Motor neuron (in vitro differentiated cells): ENCODE measurements around the gene JCHAIN. TPM values are rescaled to one million over a fixed set of nuclear protein-coding genes. Genes with fewer than 3 reads are reported as not detected.
A peak's percentile ranks its signal among the peaks of the same experiment; 100 is the strongest.
"Not testable (repeated sequence)": the region's sequence is repeated elsewhere in the genome, so short reads cannot be mapped to it uniquely, and the experiment has no call there.

ENCODE experiments used
- ATAC-seq, 8 experiments: fragments of 200-7000 bp; cut with Tn5 transposase; replicated peaks in 6 of 8; 2 replicates each; pipeline ENCODE4 v1.8.0; 2021; ENCODE audit warnings: mild to moderate bottlenecking in 8 of 8, moderate library complexity in 8 of 8
- H3K27ac ChIP-seq, 2 donors: fragments of 250-450 bp; sonication (Bioruptor Pico); 2 replicates each; pipeline ENCODE4 v1.9.0; 2021; ENCODE audit warnings: antibody characterized with exemption in 2 of 2, mild to moderate bottlenecking in 2 of 2, moderate library complexity in 1 of 2
- H3K4me1 ChIP-seq, 2 donors: fragments of 250-450 bp; sonication (Bioruptor Pico); replicated peaks in 1 of 2; 2 replicates each; pipeline ENCODE4 v1.6.1; 2021; ENCODE audit warnings: antibody characterized with exemption in 2 of 2, mild to moderate bottlenecking in 2 of 2, moderate library complexity in 1 of 2
- H3K4me3 ChIP-seq, 5 donors: fragments of 250-450 bp; sonication (Bioruptor Pico); 2 replicates each; pipeline ENCODE4 v1.9.0; 2021; ENCODE audit warnings: antibody characterized with exemption in 5 of 5, mild to moderate bottlenecking in 5 of 5, moderate library complexity in 4 of 5
- WGBS, 10 experiments: fragments of 450-650 bp; shearing (Covaris generic); methylation state at CpG; one replicate each; pipeline ENCODE4 v1.0.0; 2022; 5-methylcytosine and 5-hydroxymethylcytosine counted together
- in situ Hi-C, 9 experiments: fragments of 400-800 bp; cut with MboI; loops; one replicate each; pipeline ENCODE4 v1.15.0; 2021; ENCODE audit warnings: low sequenced_read_pairs in 9 of 9, low pct_unique_long_range_greater_than_20kb in 2 of 9; ENCODE audit not compliant: unreplicated experiment in 9 of 9
- total RNA-seq, 8 experiments: library from RNA; unstranded; fragments of 300-600 nt; gene quantifications; 2 replicates each; pipeline versions ENCODE4 v1.2.3 to v1.2.4, GENCODE V29; 2022

JCHAIN gene
- total RNA-seq, 8 experiments from 2014 or later = not detected

DNA sequence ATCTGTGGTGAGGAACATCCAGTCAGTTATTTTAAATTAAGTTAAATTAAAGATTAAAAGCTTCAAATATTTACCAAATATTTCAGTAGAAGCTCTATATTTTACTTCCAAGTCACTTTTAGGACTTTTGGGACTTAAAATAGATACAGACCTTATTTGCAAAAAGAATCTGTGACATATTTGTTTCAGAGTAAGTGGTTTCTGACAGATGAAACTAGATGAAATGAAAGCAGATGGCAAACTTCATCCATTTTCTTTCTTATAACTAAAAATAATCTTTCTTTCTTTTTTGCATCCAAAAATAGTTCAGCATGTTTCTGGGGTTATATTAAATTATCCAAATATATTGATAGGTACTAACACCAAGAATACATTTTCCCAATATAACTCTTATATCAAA is 15.4 kb upstream of the JCHAIN start:
- ATAC-seq = no peak
- H3K4me1 ChIP-seq = no peaks in the 10 kb centered on the region
- H3K27ac ChIP-seq = no peak overlapping the region
- H3K4me3 ChIP-seq = no peak overlapping the region
- in situ Hi-C loops = no loop called here

DNA sequence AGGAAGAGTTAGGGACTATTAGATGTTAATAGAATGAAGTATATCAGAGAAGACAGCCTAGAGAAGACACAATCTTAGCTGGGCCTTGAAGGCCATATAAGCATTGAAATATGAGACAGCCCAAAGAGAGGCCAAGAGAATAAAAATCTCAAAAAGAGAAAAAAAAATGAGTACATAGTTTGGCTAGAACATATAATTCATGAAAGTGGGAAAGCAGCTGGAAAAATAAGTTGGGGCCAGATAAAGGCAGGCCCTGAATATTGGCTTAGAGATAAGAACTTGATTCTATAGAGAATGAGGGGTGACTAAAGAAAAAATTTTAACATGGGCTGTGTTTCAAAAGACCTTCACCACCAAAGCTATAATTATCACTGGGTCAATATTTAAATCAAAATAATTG is 14.6 kb upstream of the JCHAIN start:
- ATAC-seq = no peak
- in situ Hi-C loops = no loop called here
- Histone ChIP-seq H3K4me1 (no peaks in the 10 kb centered on the region), H3K27ac (no peak overlapping the region), H3K4me3 (no peak overlapping the region)

DNA sequence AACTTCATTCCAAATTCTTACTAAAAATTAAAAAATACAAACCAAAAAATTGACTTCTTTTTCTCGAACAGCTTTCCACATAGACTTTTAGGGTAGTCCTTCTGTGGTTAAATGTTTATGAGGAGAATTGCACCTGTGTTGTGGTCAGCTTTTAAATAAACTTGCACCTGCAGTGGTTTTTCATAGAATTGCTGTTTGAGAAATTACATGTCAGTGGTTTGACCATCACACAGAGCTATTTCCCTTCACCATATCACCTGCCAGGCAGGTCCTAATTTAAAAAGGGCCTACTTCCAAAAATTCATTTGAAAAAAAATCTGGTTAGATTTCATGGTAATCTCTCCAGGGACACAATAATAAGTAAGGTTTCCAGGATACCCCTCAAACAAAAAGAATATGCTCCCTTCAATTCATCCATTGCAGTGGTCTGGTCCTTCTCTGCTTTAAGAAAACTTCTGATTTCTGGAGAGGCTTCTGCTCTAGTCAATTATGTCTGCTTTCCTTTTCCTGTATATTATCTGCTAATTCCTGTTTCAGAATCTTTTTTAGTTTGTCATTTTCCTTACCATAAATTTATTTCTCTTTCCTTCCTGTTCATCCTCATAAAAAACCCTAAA is 12.2 kb upstream of the JCHAIN start:
- WGBS, 10 experiments = 67 to 100% (median 100%) methylated on average over 1 of the region's 1 CpG; no CpG with 5 or more reads in 5 of the 10 experiments
- Histone ChIP-seq H3K27ac (no peak overlapping the region), H3K4me3 (no peak overlapping the region), H3K4me1 (no peaks in the 10 kb centered on the region)
- in situ Hi-C loops = no loop called here
- no peak for ATAC-seq

GRCh38 chr4:70676554-70677090 is 10.3 kb upstream of the JCHAIN start:
- in situ Hi-C loops = no loop called here

DNA sequence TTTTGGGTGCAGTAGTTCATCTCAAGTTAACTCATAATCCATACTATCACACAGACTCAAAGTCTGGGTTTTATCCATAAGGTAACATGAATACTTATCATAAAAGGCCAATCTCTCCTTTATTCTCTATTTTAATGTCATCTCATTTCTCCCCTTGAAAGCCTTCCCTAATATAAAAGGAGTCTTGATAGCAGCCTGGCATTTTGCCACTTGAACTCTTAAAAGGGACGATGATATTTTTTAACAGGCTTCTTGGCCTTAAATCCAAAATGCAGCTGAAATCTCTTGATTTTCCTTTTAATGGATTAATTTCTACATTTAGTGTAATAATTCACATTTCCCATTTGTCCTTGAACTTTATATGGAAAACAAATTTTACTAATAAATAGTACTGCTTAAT is 8.4 kb upstream of the JCHAIN start:
- Histone ChIP-seq H3K4me3 (no peak overlapping the region), H3K27ac (no peak overlapping the region), H3K4me1 (no peaks in the 10 kb centered on the region)
- in situ Hi-C loops = loop anchor here in 1 of 9 experiments (25.0 kb wide), 1 partner anchor 1038 kb away; no protein-coding TSS in a partner anchor
- WGBS, 10 experiments = 30 to 100% (median 89%) methylated on average over 1 of the region's 1 CpG; no CpG with 5 or more reads in 3 of the 10 experiments
- ATAC-seq = no peak

More at GRCh38 chr4:70676554-70677090, 10.3 kb upstream of the JCHAIN start:
- no peak for ATAC-seq
- WGBS, 10 experiments = 83 to 91% (median 86%) methylated on average over 3 to 5 of the region's 6 CpGs; no CpG with 5 or more reads in 4 of the 10 experiments
- Histone ChIP-seq H3K4me1 (no peaks in the 10 kb centered on the region), H3K4me3 (no peak overlapping the region), H3K27ac (no peak overlapping the region)

DNA sequence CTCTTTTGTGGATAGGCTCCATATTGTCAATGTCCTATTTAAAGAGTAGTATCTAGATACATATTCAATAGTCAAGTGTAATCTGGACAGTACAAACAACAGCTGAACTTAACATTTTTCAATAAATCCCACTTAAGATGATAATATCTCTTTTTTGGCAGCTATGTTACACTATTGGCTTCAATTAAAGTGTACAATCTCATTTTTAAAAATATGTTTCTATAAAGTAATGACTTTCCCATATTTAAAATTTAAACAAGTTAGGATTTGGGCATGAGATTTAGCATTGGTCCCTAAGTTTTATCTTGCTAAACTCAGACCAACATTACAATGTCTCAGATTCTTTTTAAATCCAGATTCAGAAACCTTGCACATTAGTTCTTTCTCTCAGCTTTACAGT is 7.9 kb upstream of the JCHAIN start:
- ATAC-seq = no peak
- Histone ChIP-seq H3K27ac (no peak overlapping the region), H3K4me3 (no peak overlapping the region), H3K4me1 (no peaks in the 10 kb centered on the region)
- in situ Hi-C loops = loop anchor here in 1 of 9 experiments (25.0 kb wide), 1 partner anchor 1038 kb away; no protein-coding TSS in a partner anchor

- in situ Hi-C loops = loop anchor here in 1 of 9 experiments (25.0 kb wide), 1 partner anchor 1041 kb away; no protein-coding TSS in a partner anchor
- no peak for ATAC-seq
- Histone ChIP-seq H3K4me3 (no peak overlapping the region), H3K4me1 (no peaks in the 10 kb centered on the region), H3K27ac (no peak overlapping the region)
- 29 to 100% (median 66%) methylated on average over 2 of the region's 2 CpGs; no CpG with 5 or more reads in 4 of the 10 experiments for WGBS, 10 experiments
Observed at GRCh38 chr4:70671091-70671490, 4.8 kb upstream of the JCHAIN start.

DNA sequence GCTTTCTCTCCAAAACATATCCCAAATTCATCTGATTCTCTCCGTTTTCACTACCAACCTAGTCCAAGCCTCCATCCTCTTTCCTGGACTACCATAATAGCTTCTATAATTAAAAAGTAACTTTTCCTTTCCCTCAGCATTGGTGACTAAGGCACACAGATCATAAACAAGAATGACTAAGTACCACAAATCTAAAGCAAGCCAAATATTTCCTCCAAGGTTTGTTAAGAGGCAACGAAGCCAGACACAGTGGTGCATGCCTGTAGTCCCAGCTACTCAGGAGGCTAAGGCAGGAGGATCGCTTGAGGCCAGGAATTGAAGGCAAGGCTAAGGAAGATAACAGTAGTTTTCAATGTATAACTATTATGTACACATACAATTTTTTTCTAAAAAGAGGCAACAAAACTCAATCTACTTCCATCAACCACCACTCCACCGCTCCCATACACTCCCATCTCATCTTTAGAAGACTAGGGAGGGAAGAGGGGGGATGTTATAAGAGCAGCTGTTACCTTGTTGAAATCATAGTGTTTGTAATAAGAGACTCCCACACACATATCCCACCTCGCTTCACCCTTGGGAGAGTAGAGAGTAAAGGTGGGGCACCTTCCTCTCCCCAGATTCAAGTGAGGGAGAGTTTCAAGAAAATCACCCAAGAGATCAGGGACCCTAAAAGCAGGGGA is 4.2 kb upstream of the JCHAIN start:
- ATAC-seq = no peak
- in situ Hi-C loops = loop anchor here in 1 of 9 experiments (25.0 kb wide), 1 partner anchor 1042 kb away; no protein-coding TSS in a partner anchor
- Histone ChIP-seq H3K4me3 (no peak overlapping the region), H3K4me1 (no peaks in the 10 kb centered on the region), H3K27ac (no peak overlapping the region)
- 15 to 100% (median 73%) methylated on average over 1 to 5 of the region's 5 CpGs for WGBS, 10 experiments

GRCh38 chr4:70667740-70668535 is 1.6 kb upstream of the JCHAIN start:
- Histone ChIP-seq H3K4me1 (no peaks in the 10 kb centered on the region), H3K4me3 (no peak overlapping the region), H3K27ac (no peak overlapping the region)
- no peak for ATAC-seq
- WGBS, 10 experiments = 10 to 100% (median 74%) methylated on average over 1 to 3 of the region's 3 CpGs; no CpG with 5 or more reads in 1 of the 10 experiments
- in situ Hi-C loops = loop anchor here in 1 of 9 experiments (25.0 kb wide), 1 partner anchor 1044 kb away; no protein-coding TSS in a partner anchor

GRCh38 chr4:70661309-70661922 is 4.9 kb downstream of the JCHAIN start:
- not testable (repeated sequence) for H3K4me1 ChIP-seq, H3K4me3 ChIP-seq, H3K27ac ChIP-seq, ATAC-seq
- in situ Hi-C loops = loop anchor here in 1 of 9 experiments (25.0 kb wide), 1 partner anchor 1051 kb away; no protein-coding TSS in a partner anchor
- 27 to 100% (median 88%) methylated on average over 2 to 5 of the region's 5 CpGs; no CpG with 5 or more reads in 2 of the 10 experiments for WGBS, 10 experiments

- Histone ChIP-seq H3K4me3 (no peak overlapping the region), H3K4me1 (no peaks in the 10 kb centered on the region), H3K27ac (no peak overlapping the region)
- ATAC-seq = no peak
- in situ Hi-C loops = loop anchor here in 1 of 9 experiments (25.0 kb wide), 1 partner anchor 1052 kb away; no protein-coding TSS in a partner anchor
- 0 to 100% (median 83%) methylated on average over 1 to 4 of the region's 4 CpGs; no CpG with 5 or more reads in 1 of the 10 experiments for WGBS, 10 experiments
Observed at GRCh38 chr4:70660106-70660505, 6.2 kb downstream of the JCHAIN start.

DNA sequence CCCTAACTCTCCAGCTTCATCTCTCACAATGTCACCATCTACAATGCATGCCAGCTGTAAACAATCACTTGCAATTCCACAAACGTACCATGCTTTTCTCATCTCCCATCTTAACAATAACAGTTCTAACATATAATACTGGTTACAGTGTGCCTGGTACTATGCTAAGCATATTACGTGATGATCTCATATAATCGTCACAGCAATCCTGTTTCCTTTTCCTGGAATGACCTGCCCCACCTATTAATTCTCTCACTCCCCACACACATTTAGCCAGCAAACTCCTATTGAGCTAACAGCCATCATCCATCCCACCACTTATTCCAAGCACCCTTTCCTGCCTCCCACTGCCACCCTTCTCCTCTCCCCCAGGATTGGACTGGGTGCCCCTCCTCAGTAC is 7.9 kb downstream of the JCHAIN start:
- ATAC-seq = peak in 4 of 8 experiments; percentile 31 to 80 (median 65)
- in situ Hi-C loops = loop anchor here in 1 of 9 experiments (25.0 kb wide), 1 partner anchor 1054 kb away; no protein-coding TSS in a partner anchor
- H3K4me3 ChIP-seq = no peak overlapping the region
- H3K27ac ChIP-seq = no peak overlapping the region
- WGBS, 10 experiments = 28 to 93% (median 60%) methylated on average over 1 to 3 of the region's 3 CpGs; no CpG with 5 or more reads in 1 of the 10 experiments
- no peaks in the 10 kb centered on the region for H3K4me1 ChIP-seq
